Calu3 (cell line): ENCODE data around the gene NAT9. TPM values are rescaled to one million over a fixed set of nuclear protein-coding genes. Genes with fewer than 3 reads are reported as not detected.
A peak's percentile ranks its signal among the peaks of the same experiment; 100 is the strongest.

Source experiments
- BruUV-seq: library from RNA; stranded (reverse); fragments of 400-500 nt; replicated peaks from 2 replicates; lab custom pipeline; 2021; lab: Mats Ljungman, UMichigan
- CTCF ChIA-PET: fragments of 300-600 bp; sonication (Branson Sonifier 250); formaldehyde crosslinking; loops from one replicate; lab custom pipeline; 2022; ENCODE audit warnings: antibody characterized with exemption; lab: Charles Lee
- DNase-seq: peaks from one replicate; pipeline ENCODE4 v3.0.0; 2022
- H3K27ac Mint-ChIP-seq: one replicate; pipeline ENCODE4 v1.8.0; 2022; ENCODE audit warnings: mixed read lengths; ENCODE audit not compliant: unreplicated experiment
- H3K27me3 Mint-ChIP-seq: one replicate; pipeline ENCODE4 v1.8.0; 2022; ENCODE audit warnings: mixed read lengths; ENCODE audit not compliant: unreplicated experiment
- H3K36me3 Mint-ChIP-seq: one replicate; pipeline ENCODE4 v1.8.0; 2022; ENCODE audit warnings: mild to moderate bottlenecking, moderate library complexity, mixed read lengths; ENCODE audit not compliant: insufficient read depth, unreplicated experiment
- H3K4me1 Mint-ChIP-seq: one replicate; pipeline ENCODE4 v1.8.0; 2022; ENCODE audit warnings: mild to moderate bottlenecking, low read depth, mixed read lengths; ENCODE audit not compliant: unreplicated experiment
- H3K4me3 Mint-ChIP-seq: one replicate; pipeline ENCODE4 v1.8.0; 2022; ENCODE audit warnings: mild to moderate bottlenecking, low read depth, moderate library complexity, mixed read lengths; ENCODE audit not compliant: unreplicated experiment
- H3K9me3 Mint-ChIP-seq: one replicate; pipeline ENCODE4 v1.8.0; 2022; ENCODE audit warnings: low read depth, mixed read lengths; ENCODE audit not compliant: unreplicated experiment
- CTCF ChIP-seq: fragments of 200-600 bp; IDR thresholded peaks from one replicate; pipeline ENCODE4 v1.8.0; 2022; ENCODE audit warnings: antibody characterized with exemption; ENCODE audit not compliant: unreplicated experiment
- intact Hi-C: fragments of 100-400 bp; cut with micrococcal nuclease; formaldehyde crosslinking; loops from one replicate; pipeline ENCODE4 v1.10.0; 2022; ENCODE audit not compliant: unreplicated experiment
- total RNA-seq: library from RNA; stranded (reverse); gene quantifications from 2 replicates; pipeline ENCODE4 v1.2.3, GENCODE V29; 2022

NAT9 gene
- total RNA-seq, 1 experiment from 2014 or later, result 66.5 TPM

- CTCF ChIA-PET, result interaction anchor here (1.0 kb wide), 1 partner anchor 17 kb away, joined by 5 read pairs; no protein-coding TSS in a partner anchor
- TF ChIP-seq CTCF, result no peak
- BruUV-seq, result no TSS peak
- no peak overlapping the region for H3K27ac Mint-ChIP-seq
- intact Hi-C loops, result no loop called here
- no peak overlapping the region for H3K4me3 Mint-ChIP-seq
- peaks cover 30% of the 10 kb centered on the region for H3K4me1 Mint-ChIP-seq
- H3K36me3 Mint-ChIP-seq, result peaks cover 69% of the 10 kb centered on the region
- no peaks in the 10 kb centered on the region for H3K9me3 Mint-ChIP-seq
- H3K27me3 Mint-ChIP-seq, result no peaks in the 10 kb centered on the region
- DNase-seq, result no peak
These were observed 2.3 kb downstream of the NAT9 start for GRCh38 chr17:74773871-74774286.

GRCh38 chr17:74773414-74773813 is 2.7 kb downstream of the NAT9 start:
- TF ChIP-seq CTCF, result no peak
- peaks cover 74% of the 10 kb centered on the region for H3K36me3 Mint-ChIP-seq
- CTCF ChIA-PET, result interaction anchor here (1.0 kb wide), 1 partner anchor 17 kb away, joined by 5 read pairs; no protein-coding TSS in a partner anchor
- no peaks in the 10 kb centered on the region for H3K27me3 Mint-ChIP-seq
- no peaks in the 10 kb centered on the region for H3K9me3 Mint-ChIP-seq
- H3K4me3 Mint-ChIP-seq, result no peak overlapping the region
- no peak for DNase-seq
- H3K27ac Mint-ChIP-seq, result no peak overlapping the region
- intact Hi-C loops, result no loop called here
- BruUV-seq, result no TSS peak
- H3K4me1 Mint-ChIP-seq, result peaks cover 35% of the 10 kb centered on the region

- Mint-ChIP-seq H3K27me3 (no peaks in the 10 kb centered on the region), H3K4me1 (peaks cover 40% of the 10 kb centered on the region), H3K36me3 (peaks cover 84% of the 10 kb centered on the region), H3K4me3 (no peak overlapping the region), H3K9me3 (no peaks in the 10 kb centered on the region), H3K27ac (no peak overlapping the region)
- CTCF ChIA-PET, result no interaction called here
- DNase-seq, result no peak
- BruUV-seq, result no TSS peak
- intact Hi-C loops, result no loop called here
- no peak for TF ChIP-seq CTCF
These were observed 4.1 kb downstream of the NAT9 start for GRCh38 chr17:74772053-74772452.

GRCh38 chr17:74771319-74771914 is 4.7 kb downstream of the NAT9 start:
- peak overlapping the region; percentile 67 for H3K27ac Mint-ChIP-seq
- DNase-seq, result no peak
- peaks cover 83% of the 10 kb centered on the region for H3K36me3 Mint-ChIP-seq
- no peaks in the 10 kb centered on the region for H3K9me3 Mint-ChIP-seq
- no peak for TF ChIP-seq CTCF
- H3K4me1 Mint-ChIP-seq, result peaks cover 37% of the 10 kb centered on the region
- no peaks in the 10 kb centered on the region for H3K27me3 Mint-ChIP-seq
- H3K4me3 Mint-ChIP-seq, result no peak overlapping the region
- intact Hi-C loops, result no loop called here
- BruUV-seq, result no TSS peak
- CTCF ChIA-PET, result interaction anchor here (0.6 to 2.8 kb wide), 11 partner anchors 9 to 114 kb away, joined by 3 to 38 read pairs (median 3); partner anchors contain the start of gene RAB37
